RKO (cell line): Measurements from ENCODE around the gene KATNAL1.

ENCODE experiments used
- DNase-seq: peaks from one replicate; pipeline ENCODE4 v3.0.0-alpha.2; 2016; ENCODE audit warnings: low spot score

Gene KATNAL1

GRCh38 chr13:30163441-30163840 lies 143.9 kb downstream of the KATNAL1 start:
- DNase-seq, result no peak

GRCh38 chr13:30159446-30159839 lies 147.9 kb downstream of the KATNAL1 start:
- DNase-seq, result peak; percentile 21

GRCh38 chr13:30158774-30159445 lies 148.4 kb downstream of the KATNAL1 start:
- no peak for DNase-seq

- DNase-seq, result no peak
Measured at GRCh38 chr13:30157616-30157993, 149.7 kb downstream of the KATNAL1 start.

GRCh38 chr13:30156826-30157615 lies 150.3 kb downstream of the KATNAL1 start:
- no peak for DNase-seq

GRCh38 chr13:30156270-30156669 lies 151.1 kb downstream of the KATNAL1 start:
- DNase-seq, result no peak

- no peak for DNase-seq
Measured at GRCh38 chr13:30154931-30155330, 152.4 kb downstream of the KATNAL1 start.

GRCh38 chr13:30154531-30154930 lies 152.8 kb downstream of the KATNAL1 start:
- DNase-seq, result no peak

GRCh38 chr13:30153545-30154426 lies 153.6 kb downstream of the KATNAL1 start:
- DNase-seq, result no peak
